Dermis blood vessel endothelial cell (primary cell): ENCODE results near the gene MSH6. TPM values are rescaled to one million over a fixed set of nuclear protein-coding genes. Genes with fewer than 3 reads are reported as not detected.
"Not testable (repeated sequence)": the region's sequence is repeated elsewhere in the genome, so short reads cannot be mapped to it uniquely, and the experiment has no call there.

Source experiments
- DNase-seq: peaks from one replicate; pipeline ENCODE4 v3.0.0; 2010
- total RNA-seq: library from RNA; depleted of rRNA; stranded (reverse); fragments of >200 nt; gene quantifications from 2 replicates; pipeline ENCODE4 v1.2.3, GENCODE V29; 2014

MSH6 gene
- total RNA-seq, 1 donor from 2014 or later = 50.7 TPM

DNA sequence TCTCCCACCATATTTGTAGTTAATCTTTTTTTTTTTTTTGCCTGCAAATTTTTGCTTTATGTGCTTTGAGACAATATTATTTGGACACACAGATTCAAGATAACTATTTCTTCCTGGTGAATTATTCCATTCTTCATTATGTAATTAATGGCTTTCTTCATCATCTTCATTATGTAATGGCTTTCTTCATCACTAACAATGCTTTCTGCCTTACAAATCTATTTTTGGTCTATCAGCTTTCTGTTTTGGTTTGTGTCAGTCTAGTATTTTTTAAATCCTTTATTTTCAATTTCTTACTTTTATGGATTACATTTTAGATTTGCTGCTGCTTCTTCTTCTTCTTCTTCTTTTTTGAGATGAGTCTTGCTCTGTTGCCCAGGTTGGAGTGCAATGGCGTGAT lies 60.5 kb downstream of the MSH6 start:
- no peak for DNase-seq

DNA sequence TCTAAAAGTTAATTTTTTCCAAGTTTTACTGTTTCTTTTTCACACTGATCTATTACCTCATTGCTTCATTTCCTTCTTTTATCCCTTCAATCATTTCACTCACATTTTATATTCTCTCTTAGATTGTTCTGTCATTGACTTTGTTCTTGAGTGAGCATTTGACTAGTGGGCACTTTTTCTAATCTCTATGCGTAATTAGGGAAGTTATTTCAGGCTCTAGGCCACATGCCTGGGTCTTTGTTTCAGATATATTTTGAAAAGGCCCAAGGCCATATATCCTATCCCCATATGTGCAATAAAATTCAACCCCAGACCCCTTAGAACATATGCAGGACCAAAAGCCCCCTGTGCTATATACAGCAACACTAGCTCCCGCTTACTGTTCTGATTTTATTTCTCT lies 61.2 kb downstream of the MSH6 start:
- DNase-seq = no peak

DNA sequence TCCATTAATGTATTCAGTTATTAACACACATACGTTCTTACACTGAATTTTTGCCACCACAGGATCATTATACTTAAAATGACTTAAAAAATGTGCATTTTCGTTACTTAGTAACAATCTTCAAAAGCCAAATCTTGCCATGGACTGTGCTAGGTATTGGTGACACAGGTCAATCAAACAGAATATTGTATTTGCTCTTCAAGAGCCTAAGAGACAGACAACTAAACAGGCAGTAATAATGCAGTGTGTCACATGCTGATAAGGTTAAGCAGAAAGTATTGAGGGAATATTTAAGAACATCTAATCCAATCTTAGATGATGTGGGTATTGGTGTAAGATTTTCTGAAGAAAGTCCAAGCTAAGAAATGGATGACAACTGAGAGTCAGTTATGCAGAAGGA lies 66.4 kb downstream of the MSH6 start:
- DNase-seq = no peak

DNA sequence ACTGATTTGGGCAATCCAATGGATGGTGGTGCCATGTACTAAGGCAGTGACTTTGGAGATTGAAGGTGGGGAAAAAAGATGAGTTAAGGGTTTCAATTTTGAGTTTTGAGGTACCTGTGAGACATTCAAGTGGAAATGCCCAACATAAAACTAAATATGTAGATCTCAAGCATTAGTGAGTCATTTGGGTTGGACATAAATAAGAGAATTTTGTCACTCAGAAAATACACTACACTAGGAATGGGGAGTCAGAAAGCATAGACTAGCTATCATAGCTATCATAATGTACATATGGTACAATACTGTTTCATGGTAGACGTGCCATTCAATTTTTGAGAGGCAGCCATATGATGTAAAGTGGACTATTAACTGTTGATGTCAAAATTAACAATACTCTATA lies 67.3 kb downstream of the MSH6 start:
- no peak for DNase-seq

DNA sequence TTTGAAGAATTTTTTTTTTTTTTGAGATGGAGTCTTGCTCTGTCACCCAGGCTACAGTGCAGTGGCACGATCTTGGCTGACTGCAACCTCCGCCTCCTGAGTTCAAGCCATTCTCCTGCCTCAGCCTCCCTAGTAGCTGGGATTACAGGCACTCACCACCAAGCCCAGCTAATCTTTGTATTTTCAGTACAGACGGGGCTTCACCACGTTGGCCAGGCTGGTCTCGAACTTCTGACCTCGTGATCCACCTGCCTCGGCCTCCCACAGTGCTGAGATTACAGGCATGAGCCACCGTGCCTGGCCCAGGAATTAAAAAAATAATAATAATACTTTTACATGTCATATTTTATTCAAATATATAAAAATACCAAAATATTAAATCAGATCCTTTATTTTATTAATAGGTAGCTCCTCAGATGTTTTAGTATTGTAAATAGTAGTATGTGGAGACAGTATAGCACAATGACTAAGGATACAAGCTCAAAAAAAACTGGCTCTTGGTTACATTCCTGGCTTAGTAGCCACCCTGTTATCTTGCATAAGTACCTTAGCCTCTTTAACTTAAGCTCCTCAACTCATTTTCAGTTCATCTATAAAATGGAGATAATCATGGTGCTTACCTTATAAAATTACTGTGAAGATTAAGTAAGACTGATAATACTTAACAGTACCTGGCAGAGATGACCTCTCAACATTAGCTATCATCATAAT lies 70.3 kb downstream of the MSH6 start:
- DNase-seq = not testable (repeated sequence)

Other genes starting within 250 kb of the MSH6 start
- gene KCNK12, start 212.2 kb upstream of the MSH6 start, total RNA-seq = under 0.01 TPM in 1 of 2 replicates, not detected in the other
- gene FBXO11, start 123.4 kb downstream of the MSH6 start, total RNA-seq = 55.1 and 120 TPM in 2 replicates